GM23338 (cell line): ENCODE results near the gene TMEM128. TPM values are rescaled to one million over a fixed set of nuclear protein-coding genes. Genes with fewer than 3 reads are reported as not detected.

Experiments used
- ATAC-seq: fragments of 200-7000 bp; cut with Tn5 transposase; 3 replicates; pipeline ENCODE4 v1.9.1; 2020
- DNase-seq: peaks from one replicate; pipeline ENCODE4 v3.0.0-alpha.2; 2015; ENCODE audit warnings: low spot score
- H2AFZ ChIP-seq: fragments of 200-600 bp; sonication (generic); 2 replicates; pipeline ENCODE4 v1.8.0; 2016; ENCODE audit warnings: antibody characterized with exemption, mild to moderate bottlenecking, moderate library complexity
- H3F3A ChIP-seq: fragments of 200-600 bp; sonication (generic); replicated peaks from 2 replicates; pipeline ENCODE4 v1.8.0; 2017; ENCODE audit warnings: antibody characterized with exemption, mixed run types, low read depth
- H3K27ac ChIP-seq: fragments of 200-600 bp; sonication (generic); 2 replicates; pipeline ENCODE4 v1.6.1; 2016; ENCODE audit warnings: low read depth
- H3K27me3 ChIP-seq: fragments of 200-600 bp; sonication (generic); 2 replicates; pipeline ENCODE4 v1.8.0; 2016; ENCODE audit warnings: mild to moderate bottlenecking, mixed run types, moderate library complexity; ENCODE audit not compliant: insufficient read depth
- H3K36me3 ChIP-seq: fragments of 200-600 bp; sonication (generic); 2 replicates; pipeline ENCODE4 v1.8.0; 2016; ENCODE audit warnings: mild to moderate bottlenecking; ENCODE audit not compliant: insufficient read depth
- H3K4me1 ChIP-seq: fragments of 200-600 bp; sonication (generic); 2 replicates; pipeline ENCODE4 v1.8.0; 2016; ENCODE audit warnings: mild to moderate bottlenecking, moderate library complexity; ENCODE audit not compliant: insufficient read depth
- H3K4me2 ChIP-seq: fragments of 200-600 bp; sonication (generic); 2 replicates; pipeline ENCODE4 v1.7.1; 2017; ENCODE audit warnings: mixed run types
- H3K4me3 ChIP-seq: fragments of 200-600 bp; sonication (generic); 2 replicates; pipeline ENCODE4 v1.6.1; 2016; ENCODE audit warnings: mixed run types
- H3K79me2 ChIP-seq: fragments of 200-600 bp; sonication (generic); replicated peaks from 2 replicates; pipeline ENCODE4 v1.8.0; 2017; ENCODE audit warnings: mild to moderate bottlenecking; ENCODE audit not compliant: insufficient read depth
- H3K9me2 ChIP-seq: fragments of 200-600 bp; sonication (generic); 2 replicates; pipeline ENCODE4 v1.8.0; 2017; ENCODE audit not compliant: insufficient read depth
- H4K20me1 ChIP-seq: fragments of 200-600 bp; sonication (generic); replicated peaks from 2 replicates; pipeline ENCODE4 v1.8.0; 2017; ENCODE audit warnings: mild to moderate bottlenecking; ENCODE audit not compliant: insufficient read depth
- H3K27ac Mint-ChIP-seq: 2 replicates; pipeline ENCODE4 v1.8.0; 2020; ENCODE audit warnings: inconsistent platforms, mild to moderate bottlenecking, moderate library complexity, mixed read lengths
- H3K27me3 Mint-ChIP-seq: 3 replicates; pipeline ENCODE4 v1.8.0; 2022; ENCODE audit warnings: low read depth, mild to moderate bottlenecking, moderate library complexity, mixed read lengths, inconsistent platforms; ENCODE audit not compliant: insufficient read depth, poor library complexity
- H3K36me3 Mint-ChIP-seq: 3 replicates; pipeline ENCODE4 v1.8.0; 2021; ENCODE audit warnings: low read depth, mild to moderate bottlenecking, inconsistent platforms, moderate library complexity, mixed read lengths
- H3K4me1 Mint-ChIP-seq: 3 replicates; pipeline ENCODE4 v1.8.0; 2020; ENCODE audit warnings: mild to moderate bottlenecking, inconsistent platforms, mixed read lengths
- H3K4me3 Mint-ChIP-seq: 3 replicates; pipeline ENCODE4 v1.8.0; 2021; ENCODE audit warnings: moderate library complexity, mild to moderate bottlenecking, inconsistent platforms, mixed read lengths
- H3K9me3 Mint-ChIP-seq: 3 replicates; pipeline ENCODE4 v1.8.0; 2020; ENCODE audit warnings: moderate library complexity, mild to moderate bottlenecking, inconsistent platforms, mixed read lengths
- EZH2phosphoT487 ChIP-seq: fragments of 200-600 bp; sonication (generic); IDR thresholded peaks from one replicate; pipeline ENCODE4 v1.8.1; 2018; ENCODE audit warnings: antibody characterized with exemption; ENCODE audit not compliant: unreplicated experiment
- POLR2AphosphoS5 ChIP-seq: IDR thresholded peaks from 2 replicates; pipeline ENCODE4 v1.6.1; 2016; ENCODE audit warnings: antibody characterized with exemption, low read depth
- ZNF114 ChIP-seq: fragments of 250-450 bp; sonication (Bioruptor Pico); IDR thresholded peaks from 2 replicates; pipeline ENCODE4 v1.5.0; 2020; ENCODE audit warnings: mild to moderate bottlenecking, moderate library complexity
- ZNF331 ChIP-seq: fragments of 250-450 bp; sonication (Bioruptor Pico); IDR thresholded peaks from 2 replicates; pipeline ENCODE4 v1.5.0; 2020; ENCODE audit warnings: low read depth, mild to moderate bottlenecking, moderate library complexity
- polyA plus RNA-seq: library from polyadenylated mRNA; unstranded; fragments of >200 nt; fragmentation: Nextera tagmentation; extraction: Ambion mirVana; gene quantifications from 2 replicates; pipeline ENCODE4 v1.2.1, GENCODE V29; 2016
- total RNA-seq: library from RNA; depleted of rRNA; stranded (reverse); fragments of >200 nt; shearing (Covaris generic); gene quantifications from 2 replicates; pipeline ENCODE4 v1.2.3, GENCODE V29; 2014
- TF ChIP-seq, protein P1 (sequence below): fragments of 250-450 bp; sonication (Bioruptor Pico); IDR thresholded peaks from 2 replicates; pipeline ENCODE4 v1.5.0; 2020; ENCODE audit warnings: mild to moderate bottlenecking, moderate library complexity
- TF ChIP-seq, protein P2 (sequence below): IDR thresholded peaks from one replicate; pipeline ENCODE4 v1.6.1; 2018; ENCODE audit warnings: antibody characterized with exemption; ENCODE audit not compliant: unreplicated experiment

TMEM128 gene
- total and polyA plus RNA-seq, 2 experiments from 2014 or later: 22.7 to 25.9 TPM

DNA sequence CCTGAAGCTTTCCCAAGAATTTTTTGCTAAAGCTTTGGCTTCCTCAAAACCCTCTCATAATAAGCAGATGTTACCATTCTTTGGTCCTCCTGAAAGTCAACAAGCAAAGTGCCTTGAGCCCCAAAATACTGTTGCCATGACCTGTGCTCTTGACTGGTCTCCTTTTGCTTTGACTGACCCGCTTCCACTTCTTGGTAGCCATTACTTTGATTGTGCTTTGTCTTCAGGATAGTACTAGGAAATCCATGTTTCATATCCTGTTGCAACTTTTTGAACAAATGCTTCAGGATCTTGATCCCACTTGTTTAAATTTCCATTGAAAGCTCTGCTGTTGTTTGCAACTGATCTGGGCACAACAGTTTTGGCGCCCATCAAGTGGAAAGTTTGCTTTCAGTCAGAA is 14.4 kb downstream of the TMEM128 start:
- Histone ChIP-seq H3K27me3 (peaks cover 23% of the 10 kb centered on the region), H3K4me1 (no peaks in the 10 kb centered on the region), H2AFZ (no peak overlapping the region), H4K20me1 (no peaks in the 10 kb centered on the region), H3K4me2 (no peak overlapping the region), H3K27ac (no peak overlapping the region), H3K4me3 (no peak overlapping the region), H3K36me3 (no peaks in the 10 kb centered on the region), H3F3A (no peaks in the 10 kb centered on the region), H3K9me2 (no peaks in the 10 kb centered on the region), H3K79me2 (no peaks in the 10 kb centered on the region)
- no peak overlapping the region for H3K4me3 Mint-ChIP-seq
- H3K27me3 Mint-ChIP-seq: peaks cover 13% of the 10 kb centered on the region
- TF ChIP-seq ZNF331 (CRISPR knock-in tag) (no peak), ZNF114 (CRISPR knock-in tag) (no peak), EZH2phosphoT487 (no peak), POLR2AphosphoS5 (no peak)
- TF ChIP-seq, protein P1, sequence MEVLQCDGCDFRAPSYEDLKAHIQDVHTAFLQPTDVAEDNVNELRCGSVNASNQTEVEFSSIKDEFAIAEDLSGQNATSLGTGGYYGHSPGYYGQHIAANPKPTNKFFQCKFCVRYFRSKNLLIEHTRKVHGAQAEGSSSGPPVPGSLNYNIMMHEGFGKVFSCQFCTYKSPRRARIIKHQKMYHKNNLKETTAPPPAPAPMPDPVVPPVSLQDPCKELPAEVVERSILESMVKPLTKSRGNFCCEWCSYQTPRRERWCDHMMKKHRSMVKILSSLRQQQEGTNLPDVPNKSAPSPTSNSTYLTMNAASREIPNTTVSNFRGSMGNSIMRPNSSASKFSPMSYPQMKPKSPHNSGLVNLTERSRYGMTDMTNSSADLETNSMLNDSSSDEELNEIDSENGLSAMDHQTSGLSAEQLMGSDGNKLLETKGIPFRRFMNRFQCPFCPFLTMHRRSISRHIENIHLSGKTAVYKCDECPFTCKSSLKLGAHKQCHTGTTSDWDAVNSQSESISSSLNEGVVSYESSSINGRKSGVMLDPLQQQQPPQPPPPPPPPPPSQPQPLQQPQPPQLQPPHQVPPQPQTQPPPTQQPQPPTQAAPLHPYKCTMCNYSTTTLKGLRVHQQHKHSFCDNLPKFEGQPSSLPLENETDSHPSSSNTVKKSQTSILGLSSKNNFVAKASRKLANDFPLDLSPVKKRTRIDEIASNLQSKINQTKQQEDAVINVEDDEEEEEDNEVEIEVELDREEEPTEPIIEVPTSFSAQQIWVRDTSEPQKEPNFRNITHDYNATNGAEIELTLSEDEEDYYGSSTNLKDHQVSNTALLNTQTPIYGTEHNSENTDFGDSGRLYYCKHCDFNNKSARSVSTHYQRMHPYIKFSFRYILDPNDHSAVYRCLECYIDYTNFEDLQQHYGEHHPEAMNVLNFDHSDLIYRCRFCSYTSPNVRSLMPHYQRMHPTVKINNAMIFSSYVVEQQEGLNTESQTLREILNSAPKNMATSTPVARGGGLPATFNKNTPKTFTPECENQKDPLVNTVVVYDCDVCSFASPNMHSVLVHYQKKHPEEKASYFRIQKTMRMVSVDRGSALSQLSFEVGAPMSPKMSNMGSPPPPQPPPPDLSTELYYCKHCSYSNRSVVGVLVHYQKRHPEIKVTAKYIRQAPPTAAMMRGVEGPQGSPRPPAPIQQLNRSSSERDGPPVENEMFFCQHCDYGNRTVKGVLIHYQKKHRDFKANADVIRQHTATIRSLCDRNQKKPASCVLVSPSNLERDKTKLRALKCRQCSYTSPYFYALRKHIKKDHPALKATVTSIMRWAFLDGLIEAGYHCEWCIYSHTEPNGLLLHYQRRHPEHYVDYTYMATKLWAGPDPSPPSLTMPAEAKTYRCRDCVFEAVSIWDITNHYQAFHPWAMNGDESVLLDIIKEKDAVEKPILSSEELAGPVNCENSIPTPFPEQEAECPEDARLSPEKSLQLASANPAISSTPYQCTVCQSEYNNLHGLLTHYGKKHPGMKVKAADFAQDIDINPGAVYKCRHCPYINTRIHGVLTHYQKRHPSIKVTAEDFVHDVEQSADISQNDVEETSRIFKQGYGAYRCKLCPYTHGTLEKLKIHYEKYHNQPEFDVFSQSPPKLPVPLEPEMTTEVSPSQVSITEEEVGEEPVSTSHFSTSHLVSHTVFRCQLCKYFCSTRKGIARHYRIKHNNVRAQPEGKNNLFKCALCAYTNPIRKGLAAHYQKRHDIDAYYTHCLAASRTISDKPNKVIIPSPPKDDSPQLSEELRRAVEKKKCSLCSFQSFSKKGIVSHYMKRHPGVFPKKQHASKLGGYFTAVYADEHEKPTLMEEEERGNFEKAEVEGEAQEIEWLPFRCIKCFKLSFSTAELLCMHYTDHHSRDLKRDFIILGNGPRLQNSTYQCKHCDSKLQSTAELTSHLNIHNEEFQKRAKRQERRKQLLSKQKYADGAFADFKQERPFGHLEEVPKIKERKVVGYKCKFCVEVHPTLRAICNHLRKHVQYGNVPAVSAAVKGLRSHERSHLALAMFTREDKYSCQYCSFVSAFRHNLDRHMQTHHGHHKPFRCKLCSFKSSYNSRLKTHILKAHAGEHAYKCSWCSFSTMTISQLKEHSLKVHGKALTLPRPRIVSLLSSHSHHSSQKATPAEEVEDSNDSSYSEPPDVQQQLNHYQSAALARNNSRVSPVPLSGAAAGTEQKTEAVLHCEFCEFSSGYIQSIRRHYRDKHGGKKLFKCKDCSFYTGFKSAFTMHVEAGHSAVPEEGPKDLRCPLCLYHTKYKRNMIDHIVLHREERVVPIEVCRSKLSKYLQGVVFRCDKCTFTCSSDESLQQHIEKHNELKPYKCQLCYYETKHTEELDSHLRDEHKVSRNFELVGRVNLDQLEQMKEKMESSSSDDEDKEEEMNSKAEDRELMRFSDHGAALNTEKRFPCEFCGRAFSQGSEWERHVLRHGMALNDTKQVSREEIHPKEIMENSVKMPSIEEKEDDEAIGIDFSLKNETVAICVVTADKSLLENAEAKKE (CRISPR knock-in tag): no peak
- TF ChIP-seq, protein P2, sequence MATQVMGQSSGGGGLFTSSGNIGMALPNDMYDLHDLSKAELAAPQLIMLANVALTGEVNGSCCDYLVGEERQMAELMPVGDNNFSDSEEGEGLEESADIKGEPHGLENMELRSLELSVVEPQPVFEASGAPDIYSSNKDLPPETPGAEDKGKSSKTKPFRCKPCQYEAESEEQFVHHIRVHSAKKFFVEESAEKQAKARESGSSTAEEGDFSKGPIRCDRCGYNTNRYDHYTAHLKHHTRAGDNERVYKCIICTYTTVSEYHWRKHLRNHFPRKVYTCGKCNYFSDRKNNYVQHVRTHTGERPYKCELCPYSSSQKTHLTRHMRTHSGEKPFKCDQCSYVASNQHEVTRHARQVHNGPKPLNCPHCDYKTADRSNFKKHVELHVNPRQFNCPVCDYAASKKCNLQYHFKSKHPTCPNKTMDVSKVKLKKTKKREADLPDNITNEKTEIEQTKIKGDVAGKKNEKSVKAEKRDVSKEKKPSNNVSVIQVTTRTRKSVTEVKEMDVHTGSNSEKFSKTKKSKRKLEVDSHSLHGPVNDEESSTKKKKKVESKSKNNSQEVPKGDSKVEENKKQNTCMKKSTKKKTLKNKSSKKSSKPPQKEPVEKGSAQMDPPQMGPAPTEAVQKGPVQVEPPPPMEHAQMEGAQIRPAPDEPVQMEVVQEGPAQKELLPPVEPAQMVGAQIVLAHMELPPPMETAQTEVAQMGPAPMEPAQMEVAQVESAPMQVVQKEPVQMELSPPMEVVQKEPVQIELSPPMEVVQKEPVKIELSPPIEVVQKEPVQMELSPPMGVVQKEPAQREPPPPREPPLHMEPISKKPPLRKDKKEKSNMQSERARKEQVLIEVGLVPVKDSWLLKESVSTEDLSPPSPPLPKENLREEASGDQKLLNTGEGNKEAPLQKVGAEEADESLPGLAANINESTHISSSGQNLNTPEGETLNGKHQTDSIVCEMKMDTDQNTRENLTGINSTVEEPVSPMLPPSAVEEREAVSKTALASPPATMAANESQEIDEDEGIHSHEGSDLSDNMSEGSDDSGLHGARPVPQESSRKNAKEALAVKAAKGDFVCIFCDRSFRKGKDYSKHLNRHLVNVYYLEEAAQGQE: no peak
- H3K4me1 Mint-ChIP-seq: no peaks in the 10 kb centered on the region
- H3K9me3 Mint-ChIP-seq: peaks cover 15% of the 10 kb centered on the region
- H3K36me3 Mint-ChIP-seq: peaks cover 27% of the 10 kb centered on the region
- no peak overlapping the region for H3K27ac Mint-ChIP-seq
- DNase-seq: no peak
- ATAC-seq: no peak
